Panc1 (cell line): ENCODE data around the gene FARS2. TPM values are rescaled to one million over a fixed set of nuclear protein-coding genes. Genes with fewer than 3 reads are reported as not detected.

ENCODE experiments used
- ATAC-seq: fragments of 200-7000 bp; cut with Tn5 transposase; 2 replicates; pipeline ENCODE4 v1.9.1; 2020; ENCODE audit warnings: mild to moderate bottlenecking, moderate library complexity
- BruUV-seq: library from RNA; stranded (reverse); fragments of 400-500 nt; replicated peaks from 2 replicates; lab custom pipeline; 2021; lab: Mats Ljungman, UMichigan
- CTCF ChIA-PET: fragments of 300-600 bp; sonication (Branson Sonifier 250); formaldehyde crosslinking; loops from one replicate; lab custom pipeline; 2022; ENCODE audit warnings: antibody characterized with exemption; lab: Charles Lee
- POLR2A ChIA-PET: fragments of 300-600 bp; sonication (Branson Sonifier 250); formaldehyde crosslinking; loops from one replicate; lab custom pipeline; 2022; ENCODE audit warnings: antibody characterized with exemption; lab: Charles Lee
- DNase-seq: peaks from one replicate; pipeline ENCODE4 v3.0.0-alpha.2; 2010; ENCODE audit warnings: low read depth, low spot score
- H3K27ac ChIP-seq: 2 replicates; pipeline ENCODE4 v1.5.1; 2011; ENCODE audit warnings: mild to moderate bottlenecking, low read length, inconsistent platforms
- H3K27me3 ChIP-seq: fragments of 200-500 bp; sonication (Bioruptor generic); 2 replicates; pipeline ENCODE4 v1.6.0; 2014; ENCODE audit warnings: low read length, inconsistent platforms; ENCODE audit not compliant: control insufficient read depth, insufficient read depth
- H3K36me3 ChIP-seq: fragments of 200-500 bp; sonication (Bioruptor generic); 2 replicates; pipeline ENCODE4 v1.5.1; 2014; ENCODE audit warnings: inconsistent platforms, mild to moderate bottlenecking, low read length, moderate library complexity; ENCODE audit not compliant: control insufficient read depth, insufficient read depth
- H3K4me1 ChIP-seq: 2 replicates; pipeline ENCODE4 v1.5.1; 2011; ENCODE audit warnings: inconsistent platforms, mild to moderate bottlenecking, low read length, moderate library complexity; ENCODE audit not compliant: control insufficient read depth, insufficient read depth
- H3K4me3 ChIP-seq, 2 experiments: 2 replicates each; pipeline ENCODE4 v1.5.1; 2011 to 2012; ENCODE audit warnings: low read depth in 2 of 2, low read length in 2 of 2, mild to moderate bottlenecking in 2 of 2, inconsistent platforms in 1 of 2, moderate library complexity in 1 of 2
- H3K9me3 ChIP-seq: fragments of 200-500 bp; sonication (Bioruptor generic); 2 replicates; pipeline ENCODE4 v1.5.1; 2014; ENCODE audit warnings: low read depth, mild to moderate bottlenecking, inconsistent platforms, low read length, moderate library complexity; ENCODE audit not compliant: control insufficient read depth, insufficient read depth
- CTCF ChIP-seq: fragments of 450-650 bp; IDR thresholded peaks from 2 replicates; pipeline ENCODE4 v1.5.1; 2017; ENCODE audit warnings: mild to moderate bottlenecking
- POLR2AphosphoS5 ChIP-seq: IDR thresholded peaks from 2 replicates; pipeline ENCODE4 v1.6.1; 2012; ENCODE audit warnings: mild to moderate bottlenecking, low read depth, low read length, moderate library complexity
- REST ChIP-seq, 2 experiments: IDR thresholded peaks; 2 replicates each; pipeline ENCODE4 v1.6.1; 2011 to 2012; ENCODE audit warnings: low read depth in 2 of 2, control low read depth in 1 of 2, low read length in 1 of 2, mild to moderate bottlenecking in 1 of 2, moderate library complexity in 1 of 2; ENCODE audit not compliant: insufficient read depth in 1 of 2
- SIN3A ChIP-seq: IDR thresholded peaks from 2 replicates; pipeline ENCODE4 v1.6.1; 2012; ENCODE audit warnings: low read depth, mild to moderate bottlenecking, low read length, moderate library complexity, borderline replicate concordance; ENCODE audit not compliant: insufficient read depth
- TCF7L2 ChIP-seq: IDR thresholded peaks from 2 replicates; pipeline ENCODE4 v1.6.1; 2011; ENCODE audit warnings: mild to moderate bottlenecking, low read depth, low read length, inconsistent platforms
- in situ Hi-C: cut with HindIII; loops from 2 replicates; pipeline ENCODE4 v1.10.0; 2016; ENCODE audit warnings: low sequenced_read_pairs, low pct_unique_long_range_greater_than_20kb
- intact Hi-C: fragments of 100-400 bp; cut with micrococcal nuclease; formaldehyde crosslinking; loops from one replicate; pipeline ENCODE4 v1.10.0; 2022; ENCODE audit not compliant: unreplicated experiment
- total RNA-seq: library from RNA; stranded (reverse); gene quantifications from one replicate; pipeline ENCODE4 v1.2.1, GENCODE V29; 2021; ENCODE audit not compliant: unreplicated experiment

FARS2 gene
- total RNA-seq, 1 experiment from 2014 or later = 12.8 TPM

DNA sequence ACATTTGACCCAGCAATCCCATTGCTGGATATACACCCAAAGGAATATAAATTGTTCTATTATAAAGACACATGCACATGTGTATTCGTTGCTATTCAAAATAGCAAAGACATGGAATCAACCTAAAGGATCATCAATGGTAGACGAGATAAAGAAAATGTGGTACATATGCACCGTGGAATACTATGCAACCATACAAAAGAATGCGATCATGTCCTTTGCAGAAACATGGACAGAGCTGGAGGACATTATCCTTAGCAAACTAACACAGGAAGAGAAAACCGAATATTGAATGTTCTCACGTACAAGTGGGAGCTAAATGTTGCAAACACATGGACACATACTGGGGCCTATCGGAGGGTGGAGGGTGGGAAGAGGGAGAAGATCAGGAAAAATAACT is 405.4 kb downstream of the FARS2 start:
- Histone ChIP-seq H3K36me3 (no peaks in the 10 kb centered on the region), H3K4me3 (no peak overlapping the region), H3K27ac (no peak overlapping the region), H3K4me1 (no peaks in the 10 kb centered on the region), H3K9me3 (no peaks in the 10 kb centered on the region), H3K27me3 (no peaks in the 10 kb centered on the region)
- intact Hi-C loops (no loop called here), in situ Hi-C loops (no loop called here)
- CTCF ChIA-PET = no interaction called here
- TF ChIP-seq CTCF = no peak
- POLR2A ChIA-PET = no interaction called here
- BruUV-seq = no TSS peak
- ATAC-seq = no peak
- DNase-seq = no peak

GRCh38 chr6:5667737-5668136 is 406.4 kb downstream of the FARS2 start:
- BruUV-seq = no TSS peak
- ChIA-PET POLR2A (no interaction called here), CTCF (no interaction called here)
- DNase-seq = no peak
- Histone ChIP-seq H3K36me3 (no peaks in the 10 kb centered on the region), H3K27me3 (no peaks in the 10 kb centered on the region), H3K4me3 (no peak overlapping the region), H3K4me1 (no peaks in the 10 kb centered on the region), H3K9me3 (no peaks in the 10 kb centered on the region), H3K27ac (no peak overlapping the region)
- intact Hi-C loops = no loop called here
- no peak for TF ChIP-seq REST (IDR thresholded peaks at IDR 0.05; ENCODE audit: insufficient read depth in 1 of 2, low read depth in 2 of 2, low read length in 1 of 2)
- TF ChIP-seq TCF7L2 = no peak
- no peak for TF ChIP-seq SIN3A
- no peak for TF ChIP-seq CTCF
- no peak for TF ChIP-seq POLR2AphosphoS5
- in situ Hi-C loops = no loop called here
- no peak for ATAC-seq

DNA sequence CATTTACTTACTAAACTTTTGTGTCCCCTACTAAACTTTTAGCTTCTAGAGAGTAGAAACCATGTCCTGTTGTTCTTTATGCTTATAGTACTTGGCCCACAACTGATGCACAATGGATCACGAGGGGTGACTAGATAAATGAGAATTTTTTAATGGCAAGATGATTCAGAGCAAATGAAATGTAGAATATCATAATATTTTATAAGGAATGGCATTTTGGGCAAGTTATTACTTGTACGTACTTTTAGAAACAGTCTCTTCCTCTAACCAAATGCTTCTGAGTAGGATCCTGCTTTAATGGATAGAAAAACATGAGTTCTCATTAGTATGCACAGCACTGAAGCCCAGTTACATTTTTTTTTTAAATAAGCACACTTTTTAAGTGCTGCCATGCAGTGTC is 409.1 kb downstream of the FARS2 start:
- intact Hi-C loops (no loop called here), in situ Hi-C loops (no loop called here)
- CTCF ChIA-PET = no interaction called here
- Histone ChIP-seq H3K4me3 (no peak overlapping the region), H3K36me3 (no peaks in the 10 kb centered on the region), H3K4me1 (no peaks in the 10 kb centered on the region), H3K27ac (no peak overlapping the region), H3K9me3 (no peaks in the 10 kb centered on the region), H3K27me3 (no peaks in the 10 kb centered on the region)
- DNase-seq = no peak
- ATAC-seq = no peak
- no peak for TF ChIP-seq POLR2AphosphoS5
- no peak for TF ChIP-seq CTCF
- POLR2A ChIA-PET = no interaction called here
- no TSS peak for BruUV-seq
